Osteocyte (in vitro differentiated cells): ENCODE measurements around the gene DBF4. TPM values are rescaled to one million over a fixed set of nuclear protein-coding genes. Genes with fewer than 3 reads are reported as not detected.

ENCODE experiments used
- DNase-seq: peaks from one replicate; pipeline ENCODE4 v3.0.0; 2021; ENCODE audit warnings: mixed read lengths; ENCODE audit not compliant: unreplicated experiment; ENCODE audit errors: extremely low spot score
- H3K27ac Mint-ChIP-seq: one replicate; pipeline ENCODE4 v1.8.0; 2021; ENCODE audit warnings: mild to moderate bottlenecking, mixed read lengths; ENCODE audit not compliant: unreplicated experiment
- H3K27me3 Mint-ChIP-seq: one replicate; pipeline ENCODE4 v1.8.0; 2021; ENCODE audit warnings: mixed read lengths; ENCODE audit not compliant: unreplicated experiment
- H3K36me3 Mint-ChIP-seq: one replicate; pipeline ENCODE4 v1.8.0; 2021; ENCODE audit warnings: mixed read lengths; ENCODE audit not compliant: unreplicated experiment
- H3K4me1 Mint-ChIP-seq: one replicate; pipeline ENCODE4 v1.8.0; 2021; ENCODE audit warnings: mixed read lengths; ENCODE audit not compliant: unreplicated experiment
- H3K4me3 Mint-ChIP-seq: one replicate; pipeline ENCODE4 v1.8.0; 2021; ENCODE audit warnings: mild to moderate bottlenecking, moderate library complexity, mixed read lengths; ENCODE audit not compliant: unreplicated experiment
- H3K9me3 Mint-ChIP-seq: one replicate; pipeline ENCODE4 v1.8.0; 2021; ENCODE audit warnings: mixed read lengths; ENCODE audit not compliant: unreplicated experiment
- CTCF ChIP-seq: fragments of 200-600 bp; sonication (generic); IDR thresholded peaks from 2 replicates; pipeline ENCODE4 v1.5.0; 2021; ENCODE audit warnings: antibody characterized with exemption, mild to moderate bottlenecking, moderate library complexity
- total RNA-seq: library from RNA; stranded (reverse); gene quantifications from 2 replicates; pipeline ENCODE4 v1.2.1, GENCODE V29; 2021

The DBF4 gene
- total RNA-seq, 1 donor from 2014 or later = 9.7 TPM

GRCh38 chr7:87876869-87877234 lies 559 bp downstream of the DBF4 start:
- TF ChIP-seq CTCF = no peak
- no peak for DNase-seq
- Mint-ChIP-seq H3K4me3 (peak overlapping the region; percentile 97), H3K4me1 (peaks cover 31% of the 10 kb centered on the region), H3K36me3 (peaks cover 12% of the 10 kb centered on the region), H3K27ac (peak overlapping the region; percentile 97), H3K9me3 (peaks cover 6% of the 10 kb centered on the region), H3K27me3 (no peaks in the 10 kb centered on the region)

GRCh38 chr7:87877366-87878040 lies 1.2 kb downstream of the DBF4 start:
- peaks cover 7% of the 10 kb centered on the region for H3K36me3 Mint-ChIP-seq
- H3K27ac Mint-ChIP-seq = peak overlapping the region; percentile 97
- H3K4me3 Mint-ChIP-seq = peak overlapping the region; percentile 97
- DNase-seq = no peak
- no peak for TF ChIP-seq CTCF
- no peaks in the 10 kb centered on the region for H3K9me3 Mint-ChIP-seq
- H3K27me3 Mint-ChIP-seq = no peaks in the 10 kb centered on the region
- peaks cover 30% of the 10 kb centered on the region for H3K4me1 Mint-ChIP-seq

- DNase-seq = no peak
- Mint-ChIP-seq H3K4me1 (peaks cover 32% of the 10 kb centered on the region), H3K27me3 (no peaks in the 10 kb centered on the region), H3K36me3 (peaks cover 3% of the 10 kb centered on the region), H3K9me3 (no peaks in the 10 kb centered on the region), H3K27ac (peak overlapping the region; percentile 50), H3K4me3 (peak overlapping the region; percentile 97)
- no peak for TF ChIP-seq CTCF
Observed at GRCh38 chr7:87878208-87878735, 2.0 kb downstream of the DBF4 start.

GRCh38 chr7:87882151-87882937 lies 6.1 kb downstream of the DBF4 start:
- Mint-ChIP-seq H3K9me3 (no peaks in the 10 kb centered on the region), H3K27ac (no peak overlapping the region), H3K4me3 (no peak overlapping the region), H3K4me1 (peaks cover 13% of the 10 kb centered on the region), H3K27me3 (no peaks in the 10 kb centered on the region), H3K36me3 (peaks cover under 1% of the 10 kb centered on the region)
- TF ChIP-seq CTCF = no peak
- no peak for DNase-seq

- H3K36me3 Mint-ChIP-seq = peaks cover 2% of the 10 kb centered on the region
- no peak for DNase-seq
- H3K27ac Mint-ChIP-seq = no peak overlapping the region
- no peaks in the 10 kb centered on the region for H3K27me3 Mint-ChIP-seq
- no peak for TF ChIP-seq CTCF
- H3K9me3 Mint-ChIP-seq = no peaks in the 10 kb centered on the region
- no peak overlapping the region for H3K4me3 Mint-ChIP-seq
- H3K4me1 Mint-ChIP-seq = peaks cover 2% of the 10 kb centered on the region
Observed at GRCh38 chr7:87885018-87885417, 8.7 kb downstream of the DBF4 start.
